Measurements from ENCODE around the gene WWOX.

DNA sequence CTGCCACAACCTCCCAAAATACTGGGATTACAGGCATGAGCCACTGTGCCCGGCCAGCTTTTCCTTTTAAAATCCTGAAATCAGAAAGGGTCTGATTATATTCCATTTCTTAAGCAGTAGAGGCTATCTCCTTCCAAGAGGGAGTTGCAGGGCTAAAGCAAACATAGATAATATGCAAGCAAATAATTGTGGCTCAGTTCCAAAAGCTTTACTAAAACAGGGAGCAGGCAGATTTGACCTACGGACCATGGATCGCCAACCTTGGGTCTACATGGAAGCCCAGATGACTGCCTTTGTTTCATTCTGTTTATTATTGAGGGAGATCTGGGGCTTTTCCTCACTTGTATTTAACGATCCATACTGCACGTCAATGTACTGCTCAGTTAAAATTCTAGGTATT, 38.6 kb upstream of the WWOX start:
- TF ChIP-seq POLR2A (IDR thresholded peaks at IDR 0.05; ENCODE audit: low read length): no peak
- TF ChIP-seq GATA1 (IDR thresholded peaks at IDR 0.05; ENCODE audit: low read depth, low read length): no peak
